NCI-H1092 treated with DMSO at 0.1 percent for 48 hours (cell line): ENCODE results near the gene CTIF.

Source experiments
- DNase-seq: peaks from one replicate; lab custom pipeline; 2025; lab: John Stamatoyannopoulos, UW

CTIF gene

GRCh38 chr18:48667276-48668254 lies 128.7 kb downstream of the CTIF start:
- DNase-seq: peak; percentile 50

GRCh38 chr18:48668466-48669179 lies 129.8 kb downstream of the CTIF start:
- DNase-seq: no peak

- DNase-seq: no peak
Measured at GRCh38 chr18:48669180-48669675, 130.4 kb downstream of the CTIF start.

- DNase-seq: no peak
Measured at GRCh38 chr18:48669991-48670750, 131.3 kb downstream of the CTIF start.

GRCh38 chr18:48670751-48671560 lies 132.1 kb downstream of the CTIF start:
- DNase-seq: peak; percentile 11

GRCh38 chr18:48671561-48671945 lies 132.7 kb downstream of the CTIF start:
- no peak for DNase-seq

- no peak for DNase-seq
Measured at GRCh38 chr18:48672671-48673340, 134.0 kb downstream of the CTIF start.

- DNase-seq: no peak
Measured at GRCh38 chr18:48673456-48673852, 134.6 kb downstream of the CTIF start.

- DNase-seq: no peak
Measured at GRCh38 chr18:48673853-48674721, 135.3 kb downstream of the CTIF start.

- no peak for DNase-seq
Measured at GRCh38 chr18:48674758-48675351, 136.0 kb downstream of the CTIF start.

- DNase-seq: peak; percentile 59
Measured at GRCh38 chr18:48675352-48675761, 136.5 kb downstream of the CTIF start.

- no peak for DNase-seq
Measured at GRCh38 chr18:48675912-48676311, 137.1 kb downstream of the CTIF start.

GRCh38 chr18:48676346-48676745 lies 137.5 kb downstream of the CTIF start:
- no peak for DNase-seq

- DNase-seq: peak; percentile 41
Measured at GRCh38 chr18:48676756-48677368, 138.0 kb downstream of the CTIF start.

GRCh38 chr18:48678237-48679115 lies 139.6 kb downstream of the CTIF start:
- DNase-seq: no peak

- DNase-seq: no peak
Measured at GRCh38 chr18:48679236-48679635, 140.4 kb downstream of the CTIF start.

GRCh38 chr18:48680339-48681250 lies 141.8 kb downstream of the CTIF start:
- no peak for DNase-seq
